GM23248 (cell line): Measurements from ENCODE around the gene CAMTA1.

ENCODE experiments used
- EZH2 ChIP-seq: fragments of 200-600 bp; sonication (generic); IDR thresholded peaks from 2 replicates; pipeline ENCODE4 v1.6.1; 2018; ENCODE audit warnings: antibody characterized with exemption, mild to moderate bottlenecking; ENCODE audit not compliant: insufficient read depth, poor library complexity, severe bottlenecking
- EZH2phosphoT487 ChIP-seq: fragments of 200-600 bp; sonication (generic); IDR thresholded peaks from 2 replicates; pipeline ENCODE4 v1.6.1; 2018; ENCODE audit warnings: antibody characterized with exemption, moderate library complexity, mild to moderate bottlenecking, low read depth; ENCODE audit not compliant: insufficient read depth

- TF ChIP-seq EZH2 (no peak), EZH2phosphoT487 (no peak)
Observed at GRCh38 chr1:7104339-7104738, 319.1 kb downstream of the CAMTA1 start.
